PFSK-1 (cell line): ENCODE measurements around the gene ZRANB1.

Experiments
- FOXP2 ChIP-seq: optimal IDR thresholded peaks from 2 replicates; pipeline ENCODE3; 2011; ENCODE audit warnings: borderline replicate concordance, control low read depth, inconsistent platforms; ENCODE audit not compliant: insufficient read depth; ENCODE audit errors: extremely low read length, extremely low read depth
- POLR2AphosphoS5 ChIP-seq: IDR thresholded peaks from 2 replicates; pipeline ENCODE4 v1.6.1; 2012; ENCODE audit warnings: low read depth, mild to moderate bottlenecking, control low read depth, low read length, moderate library complexity
- SIN3A ChIP-seq: IDR thresholded peaks from 2 replicates; pipeline ENCODE4 v1.6.1; 2012; ENCODE audit warnings: mild to moderate bottlenecking, low read length, moderate library complexity, borderline replicate concordance; ENCODE audit not compliant: insufficient read depth
- TAF1 ChIP-seq: IDR thresholded peaks from 2 replicates; pipeline ENCODE4 v1.6.1; 2012; ENCODE audit warnings: low read length, control low read depth, borderline replicate concordance; ENCODE audit not compliant: insufficient read depth
- TF ChIP-seq, protein P1 (sequence below), 2 experiments: IDR thresholded peaks; 2 replicates each; pipeline versions ENCODE4 v1.6.1 to v1.8.0; 2011 to 2012; ENCODE audit warnings: low read depth in 2 of 2, low read length in 2 of 2, control low read depth in 1 of 2, inconsistent platforms in 1 of 2, mild to moderate bottlenecking in 1 of 2, moderate library complexity in 1 of 2; ENCODE audit not compliant: insufficient read depth in 1 of 2

The ZRANB1 gene

DNA sequence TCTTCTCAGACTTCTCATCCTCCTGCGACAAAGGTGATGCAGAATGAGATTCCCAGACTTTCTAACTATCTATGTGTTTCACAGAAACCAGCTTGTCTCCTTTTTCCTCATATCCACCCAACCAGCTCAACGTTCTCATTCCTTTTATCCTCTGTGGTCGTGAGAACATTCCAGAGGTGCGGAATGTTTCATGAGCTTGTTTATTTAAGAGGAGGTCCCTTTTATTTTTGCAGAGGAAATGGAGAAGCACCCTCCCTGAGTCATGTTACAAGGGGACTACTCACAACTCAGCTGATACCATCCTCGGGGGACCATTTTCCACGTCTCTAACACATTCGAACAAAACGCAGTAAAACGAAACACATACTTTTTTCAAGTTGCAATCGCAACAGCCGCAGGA lies 93.2 kb downstream of the ZRANB1 start:
- TF ChIP-seq FOXP2 = no peak
- TF ChIP-seq, protein P1, sequence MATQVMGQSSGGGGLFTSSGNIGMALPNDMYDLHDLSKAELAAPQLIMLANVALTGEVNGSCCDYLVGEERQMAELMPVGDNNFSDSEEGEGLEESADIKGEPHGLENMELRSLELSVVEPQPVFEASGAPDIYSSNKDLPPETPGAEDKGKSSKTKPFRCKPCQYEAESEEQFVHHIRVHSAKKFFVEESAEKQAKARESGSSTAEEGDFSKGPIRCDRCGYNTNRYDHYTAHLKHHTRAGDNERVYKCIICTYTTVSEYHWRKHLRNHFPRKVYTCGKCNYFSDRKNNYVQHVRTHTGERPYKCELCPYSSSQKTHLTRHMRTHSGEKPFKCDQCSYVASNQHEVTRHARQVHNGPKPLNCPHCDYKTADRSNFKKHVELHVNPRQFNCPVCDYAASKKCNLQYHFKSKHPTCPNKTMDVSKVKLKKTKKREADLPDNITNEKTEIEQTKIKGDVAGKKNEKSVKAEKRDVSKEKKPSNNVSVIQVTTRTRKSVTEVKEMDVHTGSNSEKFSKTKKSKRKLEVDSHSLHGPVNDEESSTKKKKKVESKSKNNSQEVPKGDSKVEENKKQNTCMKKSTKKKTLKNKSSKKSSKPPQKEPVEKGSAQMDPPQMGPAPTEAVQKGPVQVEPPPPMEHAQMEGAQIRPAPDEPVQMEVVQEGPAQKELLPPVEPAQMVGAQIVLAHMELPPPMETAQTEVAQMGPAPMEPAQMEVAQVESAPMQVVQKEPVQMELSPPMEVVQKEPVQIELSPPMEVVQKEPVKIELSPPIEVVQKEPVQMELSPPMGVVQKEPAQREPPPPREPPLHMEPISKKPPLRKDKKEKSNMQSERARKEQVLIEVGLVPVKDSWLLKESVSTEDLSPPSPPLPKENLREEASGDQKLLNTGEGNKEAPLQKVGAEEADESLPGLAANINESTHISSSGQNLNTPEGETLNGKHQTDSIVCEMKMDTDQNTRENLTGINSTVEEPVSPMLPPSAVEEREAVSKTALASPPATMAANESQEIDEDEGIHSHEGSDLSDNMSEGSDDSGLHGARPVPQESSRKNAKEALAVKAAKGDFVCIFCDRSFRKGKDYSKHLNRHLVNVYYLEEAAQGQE (IDR thresholded peaks at IDR 0.05; ENCODE audit: insufficient read depth in 1 of 2, low read depth in 2 of 2, low read length in 2 of 2) = no peak
- TF ChIP-seq TAF1 = no peak
- TF ChIP-seq SIN3A = no peak
- no peak for TF ChIP-seq POLR2AphosphoS5

DNA sequence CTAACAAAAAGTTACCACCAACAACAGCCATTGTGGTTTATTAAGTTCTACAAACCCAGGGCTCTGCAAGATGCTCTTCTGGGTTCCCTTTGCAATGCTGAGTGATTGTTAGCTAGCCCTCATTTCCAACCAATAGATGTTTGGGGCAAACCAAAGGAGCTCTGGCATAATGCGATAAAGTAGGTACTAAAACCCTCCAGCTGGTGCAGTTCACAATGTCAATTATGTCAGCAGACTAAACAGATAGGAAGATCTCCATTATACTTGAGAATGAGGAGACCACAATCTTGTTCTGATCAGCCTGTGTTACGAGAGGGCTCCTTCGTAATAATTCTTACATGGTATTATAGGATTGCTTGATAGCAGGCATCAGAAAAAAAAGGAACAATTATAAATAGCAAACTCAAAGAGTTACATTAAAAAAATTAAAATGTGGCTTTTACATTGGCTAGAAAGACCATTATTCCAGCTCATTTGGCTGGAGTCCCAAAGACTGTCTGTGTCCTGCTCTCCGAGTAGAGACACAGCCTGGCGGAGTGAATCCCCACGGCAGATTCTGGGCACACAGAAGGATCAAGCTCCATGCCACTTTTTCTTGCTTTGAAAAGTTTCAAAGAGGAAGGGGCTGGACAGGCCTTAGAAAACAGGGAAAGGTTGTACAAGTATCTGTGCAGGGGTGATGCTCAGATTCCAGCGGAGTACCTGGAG lies 93.8 kb downstream of the ZRANB1 start:
- no peak for TF ChIP-seq FOXP2
- TF ChIP-seq POLR2AphosphoS5 = no peak
- no peak for TF ChIP-seq TAF1
- TF ChIP-seq, protein P1 (IDR thresholded peaks at IDR 0.05; ENCODE audit: insufficient read depth in 1 of 2, low read depth in 2 of 2, low read length in 2 of 2) = no peak
- no peak for TF ChIP-seq SIN3A

DNA sequence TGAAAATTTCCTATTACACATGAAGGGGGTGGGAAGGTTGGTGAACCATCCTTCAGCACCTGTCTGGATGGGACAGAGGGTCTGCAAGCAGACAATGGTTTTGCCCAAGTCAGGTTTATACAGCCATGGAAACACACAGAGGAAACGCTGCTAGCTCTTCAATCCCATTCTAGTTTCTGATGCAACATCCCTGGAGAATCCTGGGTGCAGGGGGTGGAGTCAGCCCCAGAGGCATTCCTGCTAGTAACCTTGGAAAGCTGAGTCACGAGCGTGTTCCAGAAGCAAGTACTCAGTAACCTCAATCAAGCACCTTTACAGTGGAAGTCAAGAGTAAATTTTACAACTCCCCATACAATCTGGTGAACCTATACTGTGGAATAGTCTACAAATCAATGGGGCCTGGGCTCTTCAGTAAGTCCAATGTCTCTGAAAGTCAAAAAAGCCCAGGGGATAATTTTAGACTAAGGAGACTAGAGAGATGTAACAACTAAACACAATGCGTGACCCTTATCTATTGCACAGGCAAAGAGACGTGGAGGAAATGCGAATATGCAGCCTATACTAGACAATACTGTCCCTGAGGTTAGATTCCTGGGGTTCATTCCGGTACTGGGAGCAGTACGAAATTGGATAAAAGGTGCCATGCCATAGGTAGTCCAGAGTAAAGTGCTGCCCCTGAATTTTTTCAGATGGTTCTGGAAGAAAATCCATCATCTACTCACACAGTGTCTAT lies 95.4 kb downstream of the ZRANB1 start:
- TF ChIP-seq SIN3A (no peak), FOXP2 (no peak), TAF1 (no peak), POLR2AphosphoS5 (no peak)
- TF ChIP-seq, protein P1 (IDR thresholded peaks at IDR 0.05; ENCODE audit: insufficient read depth in 1 of 2, low read depth in 2 of 2, low read length in 2 of 2) = no peak
